ENCODE measurements around the gene TMPRSS13. TPM values are rescaled to one million over a fixed set of nuclear protein-coding genes. Genes with fewer than 3 reads are reported as not detected.

TMPRSS13 gene
- total and polyA plus RNA-seq, 9 of the 15 experiments (the other 6 are each of a cell fraction or from before 2014, with no cell fraction given): 0.11 to 0.29 (median 0.15) TPM

GRCh38 chr11:117908109-117908895, 20.9 kb downstream of the TMPRSS13 start (continued):
- TF ChIP-seq ZFP91 (CRISPR knock-in tag; IDR thresholded peaks at IDR 0.05): 0 out of 2 replicates have a peak, but pooled peaks have one; percentile 9
- peak; percentile 24 to 36 (median 25); a peak in 3 of 6 replicates for TF ChIP-seq CTCF (IDR thresholded peaks at IDR 0.05 in 2 of 3, conservative IDR thresholded peaks at IDR 0.05 in 1 of 3; ENCODE audit: insufficient read depth in 2 of 3, low read depth in 1 of 3, low read length in 3 of 3)
- no peak for TF ChIP-seq RAD51 (IDR thresholded peaks at IDR 0.05; ENCODE audit: borderline replicate concordance, low read depth)

Data from K562 (cell line).